Thyroid gland (tissue), 4 donors: ENCODE measurements around the gene RALY.

Experiments used
- POLR2A ChIP-seq, 2 donors: fragments of 450-650 bp; IDR thresholded peaks; one replicate each; pipeline ENCODE4 v1.6.1; 2017; ENCODE audit warnings: antibody characterized with exemption in 2 of 2, mild to moderate bottlenecking in 2 of 2, moderate library complexity in 1 of 2
- TF ChIP-seq, protein P1 (sequence below), 6 experiments: fragments of 200-600 bp in 3 of 6; fragments of 450-650 bp in 3 of 6; sonication (generic) in 3 of 6; IDR thresholded peaks; one replicate each; pipeline ENCODE4 v1.5.1; 2016 to 2019; ENCODE audit warnings: antibody characterized with exemption in 6 of 6, mild to moderate bottlenecking in 2 of 6, inconsistent platforms in 1 of 6, moderate library complexity in 1 of 6

DNA sequence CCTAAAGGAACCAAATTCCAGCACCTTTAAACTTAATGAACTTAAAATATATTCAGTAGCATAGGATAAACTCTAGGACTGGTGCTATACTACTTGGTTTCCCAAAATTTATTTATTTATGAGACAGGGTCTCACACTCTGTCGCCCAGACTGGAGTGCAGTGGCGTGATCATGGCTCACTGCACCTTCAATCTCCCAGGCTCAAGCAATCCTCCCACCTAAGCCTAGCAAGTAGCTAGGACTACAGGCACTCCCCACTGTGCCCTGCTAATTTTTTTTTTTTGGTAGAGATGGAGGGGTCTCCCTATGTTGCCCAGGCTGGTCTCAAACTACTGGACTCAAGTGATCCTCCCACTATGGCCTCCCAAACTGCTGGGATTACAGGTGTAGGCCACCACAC lies 96.9 kb downstream of the RALY start:
- TF ChIP-seq, protein P1, sequence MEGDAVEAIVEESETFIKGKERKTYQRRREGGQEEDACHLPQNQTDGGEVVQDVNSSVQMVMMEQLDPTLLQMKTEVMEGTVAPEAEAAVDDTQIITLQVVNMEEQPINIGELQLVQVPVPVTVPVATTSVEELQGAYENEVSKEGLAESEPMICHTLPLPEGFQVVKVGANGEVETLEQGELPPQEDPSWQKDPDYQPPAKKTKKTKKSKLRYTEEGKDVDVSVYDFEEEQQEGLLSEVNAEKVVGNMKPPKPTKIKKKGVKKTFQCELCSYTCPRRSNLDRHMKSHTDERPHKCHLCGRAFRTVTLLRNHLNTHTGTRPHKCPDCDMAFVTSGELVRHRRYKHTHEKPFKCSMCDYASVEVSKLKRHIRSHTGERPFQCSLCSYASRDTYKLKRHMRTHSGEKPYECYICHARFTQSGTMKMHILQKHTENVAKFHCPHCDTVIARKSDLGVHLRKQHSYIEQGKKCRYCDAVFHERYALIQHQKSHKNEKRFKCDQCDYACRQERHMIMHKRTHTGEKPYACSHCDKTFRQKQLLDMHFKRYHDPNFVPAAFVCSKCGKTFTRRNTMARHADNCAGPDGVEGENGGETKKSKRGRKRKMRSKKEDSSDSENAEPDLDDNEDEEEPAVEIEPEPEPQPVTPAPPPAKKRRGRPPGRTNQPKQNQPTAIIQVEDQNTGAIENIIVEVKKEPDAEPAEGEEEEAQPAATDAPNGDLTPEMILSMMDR (IDR thresholded peaks at IDR 0.05): no peak
- TF ChIP-seq POLR2A (IDR thresholded peaks at IDR 0.05): no peak
